H1 (cell line): ENCODE data around the gene PIGA. TPM values are rescaled to one million over a fixed set of nuclear protein-coding genes. Genes with fewer than 3 reads are reported as not detected.

Experiments
- CTCF ChIA-PET: fragments of 300-600 bp; sonication (Branson Sonifier 250); formaldehyde crosslinking; loops from one replicate; lab custom pipeline; 2021; ENCODE audit not compliant: partially characterized antibody; lab: Charles Lee
- POLR2A ChIA-PET: fragments of 300-600 bp; sonication (Branson Sonifier 250); formaldehyde crosslinking; loops from one replicate; lab custom pipeline; 2021; ENCODE audit warnings: inconsistent platforms; ENCODE audit not compliant: partially characterized antibody; lab: Charles Lee
- DNase-seq, 2 experiments: peaks; one replicate each; pipeline versions ENCODE4 v3.0.0 to v3.0.0-alpha.2; 2010 to 2022; ENCODE audit warnings: low spot score in 2 of 2, low read depth in 1 of 2, mixed read lengths in 1 of 2
- FAIRE-seq: peaks from 2 replicates; lab custom pipeline; 2011; peaks lifted over from hg19 to GRCh38; lab: Jason Lieb, UNC
- H2AFZ ChIP-seq: 2 replicates; pipeline ENCODE4 v1.8.1; 2012; ENCODE audit warnings: low read length, inconsistent platforms
- H2AK5ac ChIP-seq: 2 replicates; pipeline ENCODE4 v1.6.1; 2013; ENCODE audit warnings: low read depth, low read length
- H2BK120ac ChIP-seq: replicated peaks from 2 replicates; pipeline ENCODE3; 2013; ENCODE audit warnings: low read depth, low read length, inconsistent platforms
- H2BK12ac ChIP-seq: 2 replicates; pipeline ENCODE4 v1.6.1; 2013; ENCODE audit warnings: low read depth, low read length
- H2BK15ac ChIP-seq: 2 replicates; pipeline ENCODE4 v1.6.1; 2013; ENCODE audit warnings: low read length
- H2BK20ac ChIP-seq: 2 replicates; pipeline ENCODE4 v1.6.1; 2013; ENCODE audit warnings: low read length
- H2BK5ac ChIP-seq: 2 replicates; pipeline ENCODE4 v1.6.1; 2013; ENCODE audit warnings: low read depth, low read length
- H3K14ac ChIP-seq: 2 replicates; pipeline ENCODE4 v1.6.1; 2013; ENCODE audit warnings: inconsistent platforms; ENCODE audit not compliant: insufficient read length
- H3K18ac ChIP-seq: 2 replicates; pipeline ENCODE4 v1.6.1; 2013; ENCODE audit warnings: low read length; ENCODE audit errors: extremely low read depth
- H3K23ac ChIP-seq: 2 replicates; pipeline ENCODE4 v1.6.1; 2013; ENCODE audit warnings: inconsistent platforms; ENCODE audit not compliant: insufficient read length
- H3K23me2 ChIP-seq: 2 replicates; pipeline ENCODE4 v1.6.1; 2013; ENCODE audit warnings: low read depth, low read length
- H3K27ac ChIP-seq: 2 replicates; pipeline ENCODE4 v1.6.1; 2011; ENCODE audit warnings: low read depth, low read length, inconsistent platforms
- H3K27me3 ChIP-seq, 4 experiments: replicated peaks in 1 of 4; 1 replicate in 1 of 4; 2 replicates in 3 of 4; pipeline versions ENCODE4 v1.6.1 to v1.8.1; 2011 to 2013; ENCODE audit warnings: low read length in 3 of 4, mild to moderate bottlenecking in 3 of 4, inconsistent platforms in 2 of 4, mixed read lengths in 2 of 4, moderate library complexity in 1 of 4; ENCODE audit not compliant: control insufficient read depth in 3 of 4, insufficient read depth in 3 of 4; ENCODE audit errors: extremely low read depth in 1 of 4
- H3K36me3 ChIP-seq, 4 experiments: 2 replicates each; pipeline versions ENCODE4 v1.6.1 to v1.8.1; 2011 to 2013; ENCODE audit warnings: mild to moderate bottlenecking in 4 of 4, low read length in 3 of 4, moderate library complexity in 2 of 4, control low read depth in 1 of 4, inconsistent platforms in 1 of 4; ENCODE audit not compliant: insufficient read depth in 4 of 4, control insufficient read depth in 2 of 4
- H3K4ac ChIP-seq: replicated peaks from 2 replicates; pipeline ENCODE3; 2013; ENCODE audit warnings: low read length, low read depth, mixed read lengths, inconsistent platforms; ENCODE audit not compliant: insufficient read length
- H3K4me1 ChIP-seq, 4 experiments: replicated peaks in 1 of 4; 1 replicate in 1 of 4; 2 replicates in 3 of 4; pipeline versions ENCODE4 v1.6.1 to v1.8.1; 2011 to 2013; ENCODE audit warnings: low read length in 3 of 4, inconsistent platforms in 2 of 4, mixed read lengths in 1 of 4; ENCODE audit not compliant: insufficient read depth in 4 of 4, control insufficient read depth in 3 of 4
- H3K4me2 ChIP-seq, 2 experiments: 2 replicates each; pipeline versions ENCODE4 v1.6.1 to v1.8.1; 2011 to 2013; ENCODE audit warnings: low read depth in 2 of 2, low read length in 2 of 2, control low read depth in 1 of 2, inconsistent platforms in 1 of 2, mild to moderate bottlenecking in 1 of 2; ENCODE audit not compliant: insufficient read depth in 1 of 2
- H3K4me3 ChIP-seq, 4 experiments: fragments of 200-600, 300-600 bp in 1 of 4; sonication (generic), shearing (Covaris generic), sonication (Bioruptor Twin) in 1 of 4; 2 replicates each; pipeline versions ENCODE4 v1.5.1 to v1.8.1; 2011 to 2016; ENCODE audit warnings: low read length in 4 of 4, low read depth in 3 of 4, control low read depth in 2 of 4, inconsistent platforms in 2 of 4, mild to moderate bottlenecking in 2 of 4, mixed read lengths in 1 of 4, moderate library complexity in 1 of 4; ENCODE audit not compliant: insufficient read depth in 2 of 4; ENCODE audit errors: extremely low read depth in 1 of 4
- H3K56ac ChIP-seq: replicated peaks from 2 replicates; pipeline ENCODE3; 2013; ENCODE audit warnings: low read depth, mild to moderate bottlenecking, mixed read lengths, low read length, inconsistent platforms; ENCODE audit not compliant: insufficient read length
- H3K79me1 ChIP-seq: 2 replicates; pipeline ENCODE4 v1.6.1; 2013; ENCODE audit warnings: low read depth, low read length, control low read depth
- H3K79me2 ChIP-seq, 2 experiments: 2 replicates each; pipeline versions ENCODE4 v1.6.1 to v1.8.1; 2012 to 2013; ENCODE audit warnings: low read length in 2 of 2, mild to moderate bottlenecking in 2 of 2, inconsistent platforms in 1 of 2; ENCODE audit not compliant: insufficient read depth in 2 of 2, control insufficient read depth in 1 of 2
- H3K9ac ChIP-seq, 4 experiments: replicated peaks in 1 of 4; 1 replicate in 1 of 4; 2 replicates in 3 of 4; pipeline versions ENCODE4 v1.6.1 to v1.8.1; 2011 to 2013; ENCODE audit warnings: low read depth in 3 of 4, low read length in 3 of 4, control low read depth in 2 of 4, mild to moderate bottlenecking in 2 of 4, moderate library complexity in 2 of 4, inconsistent platforms in 1 of 4; ENCODE audit errors: extremely low read depth in 1 of 4
- H3K9me3 ChIP-seq, 2 experiments: 2 replicates each; pipeline versions ENCODE4 v1.6.1 to v1.8.1; 2012 to 2013; ENCODE audit warnings: mild to moderate bottlenecking in 2 of 2, moderate library complexity in 2 of 2, control low read depth in 1 of 2, inconsistent platforms in 1 of 2, low read depth in 1 of 2, low read length in 1 of 2, mixed read lengths in 1 of 2; ENCODE audit not compliant: insufficient read depth in 2 of 2
- H4K20me1 ChIP-seq, 2 experiments: replicated peaks in 1 of 2; 2 replicates each; pipeline versions ENCODE3 to v1.8.1; 2011 to 2013; ENCODE audit warnings: inconsistent platforms in 2 of 2, low read length in 2 of 2, mild to moderate bottlenecking in 1 of 2; ENCODE audit not compliant: insufficient read depth in 2 of 2, control insufficient read depth in 1 of 2
- H4K5ac ChIP-seq: 2 replicates; pipeline ENCODE4 v1.6.1; 2013; ENCODE audit warnings: low read length, low read depth, mixed read lengths, inconsistent platforms; ENCODE audit not compliant: insufficient read length
- H4K8ac ChIP-seq: 2 replicates; pipeline ENCODE4 v1.8.0; 2013; ENCODE audit warnings: mild to moderate bottlenecking, moderate library complexity, low read length, inconsistent platforms; ENCODE audit not compliant: insufficient read depth; ENCODE audit errors: extremely low read depth
- H4K91ac ChIP-seq: replicated peaks from 2 replicates; pipeline ENCODE3; 2013; ENCODE audit warnings: low read length, mixed read lengths, inconsistent platforms; ENCODE audit not compliant: insufficient read length
- ATF3 ChIP-seq: IDR thresholded peaks from 2 replicates; pipeline ENCODE4 v1.6.1; 2011; ENCODE audit warnings: low read depth, mild to moderate bottlenecking, low read length; ENCODE audit not compliant: insufficient read depth
- BCL11A ChIP-seq, 2 experiments: IDR thresholded peaks; one replicate each; pipeline ENCODE4 v1.6.1; 2011; ENCODE audit warnings: low read depth in 2 of 2, low read length in 2 of 2, mild to moderate bottlenecking in 2 of 2
- BRCA1 ChIP-seq: IDR thresholded peaks from 2 replicates; pipeline ENCODE4 v1.6.1; 2012; ENCODE audit warnings: low read depth, low read length, improper control_type of control experiment
- FOSL1 ChIP-seq: IDR thresholded peaks from 2 replicates; pipeline ENCODE4 v1.6.1; 2011; ENCODE audit warnings: mild to moderate bottlenecking, low read depth, low read length, moderate library complexity; ENCODE audit not compliant: insufficient read depth
- HDAC2 ChIP-seq, 2 experiments: fragments of 300-600 bp in 1 of 2; sonication (generic) in 1 of 2; IDR thresholded peaks; 2 replicates each; pipeline ENCODE4 v1.6.1; 2011 to 2012; ENCODE audit warnings: low read depth in 2 of 2, low read length in 2 of 2, mild to moderate bottlenecking in 2 of 2, moderate library complexity in 2 of 2, borderline replicate concordance in 1 of 2, inconsistent platforms in 1 of 2
- JUND ChIP-seq: IDR thresholded peaks from 2 replicates; pipeline ENCODE4 v1.6.1; 2011; ENCODE audit warnings: mild to moderate bottlenecking, improper control_type of control experiment, low read length
- MAFK ChIP-seq: IDR thresholded peaks from 2 replicates; pipeline ENCODE4 v1.6.1; 2012; ENCODE audit warnings: low read depth, mild to moderate bottlenecking, improper control_type of control experiment, low read length
- RFX5 ChIP-seq: IDR thresholded peaks from 2 replicates; pipeline ENCODE4 v1.6.1; 2011; ENCODE audit warnings: low read depth, low read length, improper control_type of control experiment, borderline replicate concordance
- SIN3A ChIP-seq, 2 experiments: IDR thresholded peaks in 1 of 2; conservative IDR thresholded peaks in 1 of 2; 2 replicates each; pipeline ENCODE4 v1.6.1; 2011 to 2012; ENCODE audit warnings: low read length in 2 of 2, improper control_type of control experiment in 1 of 2, low read depth in 1 of 2, mild to moderate bottlenecking in 1 of 2
- SIX5 ChIP-seq: IDR thresholded peaks from 2 replicates; pipeline ENCODE4 v1.6.1; 2011; ENCODE audit warnings: mild to moderate bottlenecking, low read depth, low read length
- SRF ChIP-seq: IDR thresholded peaks from 2 replicates; pipeline ENCODE4 v1.6.1; 2011; ENCODE audit warnings: mild to moderate bottlenecking, low read depth, low read length, moderate library complexity
- TCF12 ChIP-seq: IDR thresholded peaks from 2 replicates; pipeline ENCODE4 v1.6.1; 2011; ENCODE audit warnings: low read depth, mild to moderate bottlenecking, low read length
- WGBS, 2 experiments: shearing (Covaris generic) in 1 of 2; methylation state at CpG; one replicate each; pipeline versions ENCODE4 v1.1.6 to v1.1.7; 2013 to 2015; ENCODE audit warnings: low lambda C conversion rate in 2 of 2, mixed read lengths in 2 of 2, inconsistent platforms in 1 of 2, low coverage in 1 of 2, missing lambda C conversion rate in 1 of 2; ENCODE audit not compliant: insufficient replicate concordance in 2 of 2, insufficient coverage in 1 of 2, insufficient read length in 1 of 2; ENCODE audit errors: extremely low coverage in 1 of 2, missing lambda C conversion rate in 1 of 2; 5-methylcytosine and 5-hydroxymethylcytosine counted together
- polyA plus RNA-seq, 7 experiments: library from polyadenylated mRNA; depleted of rRNA in 3 of 7; stranded (reverse) in 5 of 7; unstranded in 2 of 7; fragments of >200 nt in 5 of 7; fragments of 200-250 nt in 2 of 7; gene quantifications; 1 replicate in 5 of 7; 2 replicates in 1 of 7; 4 replicates in 1 of 7; pipeline versions ENCODE4 v1.2.1 to v1.2.3, GENCODE V29; 2011 to 2013; ENCODE audit warnings: missing spikeins in 2 of 7, mixed read lengths in 2 of 7
- total RNA-seq: library from RNA; stranded (reverse); fragmentation: NEBNext Ultra II Directional; extraction: Animal tissue kit (Norgen Biotek cat#: 25700); gene quantifications from 2 replicates; pipeline ENCODE4 v1.2.1, GENCODE V29; 2021

Gene PIGA
- total and polyA plus RNA-seq, 2 of the 8 experiments (the other 6 are each of a cell fraction or from before 2014, with no cell fraction given), result 5.0 to 13.4 TPM

DNA sequence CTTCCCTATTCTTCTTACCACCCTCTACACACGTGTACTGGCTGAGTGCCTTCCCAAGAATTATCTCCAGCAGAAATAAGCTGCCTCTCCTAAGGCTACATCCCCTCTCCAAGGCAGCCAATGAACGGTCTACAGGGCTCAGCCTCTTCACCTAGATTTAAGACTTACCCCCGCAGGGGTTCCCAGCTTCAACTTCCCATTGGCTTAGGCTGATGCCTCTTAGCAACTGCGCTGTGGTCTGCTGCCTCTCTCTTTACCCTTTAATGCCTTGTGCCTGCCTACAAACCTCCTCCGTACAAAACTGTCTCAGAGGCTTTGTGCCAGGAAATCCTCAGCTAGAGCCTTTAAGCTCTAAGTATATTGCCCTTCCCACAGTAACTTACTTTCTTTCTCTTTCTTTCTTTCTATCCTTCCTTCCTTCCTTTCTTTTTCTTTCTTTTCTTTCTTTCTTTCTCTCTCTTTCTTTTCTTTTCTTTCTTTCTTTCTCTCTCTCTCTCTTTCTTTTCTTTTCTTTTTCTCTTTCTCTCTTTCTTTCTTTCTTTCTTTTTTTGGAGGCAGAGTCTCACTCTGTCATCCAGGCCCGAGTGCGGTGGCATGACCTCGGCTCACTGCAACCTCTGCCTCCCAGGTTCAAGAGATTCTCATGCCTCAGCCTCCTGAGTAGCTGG lies 15.1 kb upstream of the PIGA start:
- Histone ChIP-seq H3K56ac (no peak overlapping the region), H3K36me3 (no peaks in the 10 kb centered on the region), H4K91ac (no peak overlapping the region), H3K79me2 (no peaks in the 10 kb centered on the region), H2BK120ac (no peak overlapping the region), H3K23me2 (no peaks in the 10 kb centered on the region), H3K14ac (no peak overlapping the region), H2BK15ac (no peak overlapping the region), H3K27ac (no peak overlapping the region), H3K9me3 (no peaks in the 10 kb centered on the region), H4K20me1 (no peaks in the 10 kb centered on the region), H2AFZ (no peak overlapping the region), H2BK5ac (no peak overlapping the region), H3K23ac (no peak overlapping the region), H4K5ac (no peak overlapping the region), H3K4ac (no peak overlapping the region), H3K4me3 (no peak overlapping the region), H3K4me2 (no peak overlapping the region), H3K9ac (no peak overlapping the region), H2BK12ac (no peak overlapping the region), H3K79me1 (no peaks in the 10 kb centered on the region), H2AK5ac (no peak overlapping the region), H3K27me3 (no peaks in the 10 kb centered on the region), H3K4me1 (no peaks in the 10 kb centered on the region), H4K8ac (no peak overlapping the region), H2BK20ac (no peak overlapping the region), H3K18ac (no peak overlapping the region)
- WGBS, 2 experiments, result 50% methylated on average over 4 of the region's 8 CpGs; no CpG with 5 or more reads in 1 of the 2 experiments
- CTCF ChIA-PET, result interaction anchor here (0.6 to 6.7 kb wide), 10 partner anchors 8 to 306 kb away, joined by 3 to 106 read pairs (median 3); no protein-coding TSS in a partner anchor
- FAIRE-seq (no peak), DNase-seq (peak in 1 of 2 experiments; percentile 45)
- POLR2A ChIA-PET, result no interaction called here
- TF ChIP-seq MAFK (no peak), HDAC2 (IDR thresholded peaks at IDR 0.05; ENCODE audit: borderline replicate concordance in 1 of 2, low read depth in 2 of 2, low read length in 2 of 2) (no peak), JUND (no peak), BCL11A (IDR thresholded peaks at IDR 0.05; ENCODE audit: low read depth in 2 of 2, low read length in 2 of 2) (no peak), SIX5 (no peak), ATF3 (no peak), RFX5 (no peak), BRCA1 (no peak), TCF12 (no peak), SIN3A (conservative IDR thresholded peaks at IDR 0.05 in 1 of 2, IDR thresholded peaks at IDR 0.05 in 1 of 2; ENCODE audit: low read depth in 1 of 2, low read length in 2 of 2) (no peak), FOSL1 (no peak), SRF (no peak)
